H1 (cell line): ENCODE results near the gene HSPBP1. TPM values are rescaled to one million over a fixed set of nuclear protein-coding genes. Genes with fewer than 3 reads are reported as not detected.

Source experiments
- CTCF ChIA-PET: fragments of 300-600 bp; sonication (Branson Sonifier 250); formaldehyde crosslinking; loops from one replicate; lab custom pipeline; 2021; ENCODE audit not compliant: partially characterized antibody; lab: Charles Lee
- POLR2A ChIA-PET: fragments of 300-600 bp; sonication (Branson Sonifier 250); formaldehyde crosslinking; loops from one replicate; lab custom pipeline; 2021; ENCODE audit warnings: inconsistent platforms; ENCODE audit not compliant: partially characterized antibody; lab: Charles Lee
- DNase-seq, 2 experiments: peaks; one replicate each; pipeline versions ENCODE4 v3.0.0 to v3.0.0-alpha.2; 2010 to 2022; ENCODE audit warnings: low spot score in 2 of 2, low read depth in 1 of 2, mixed read lengths in 1 of 2
- FAIRE-seq: peaks from 2 replicates; lab custom pipeline; 2011; peaks lifted over from hg19 to GRCh38; lab: Jason Lieb, UNC
- H2AFZ ChIP-seq: 2 replicates; pipeline ENCODE4 v1.8.1; 2012; ENCODE audit warnings: low read length, inconsistent platforms
- H2AK5ac ChIP-seq: 2 replicates; pipeline ENCODE4 v1.6.1; 2013; ENCODE audit warnings: low read depth, low read length
- H2BK120ac ChIP-seq: replicated peaks from 2 replicates; pipeline ENCODE3; 2013; ENCODE audit warnings: low read depth, low read length, inconsistent platforms
- H2BK12ac ChIP-seq: 2 replicates; pipeline ENCODE4 v1.6.1; 2013; ENCODE audit warnings: low read depth, low read length
- H2BK15ac ChIP-seq: 2 replicates; pipeline ENCODE4 v1.6.1; 2013; ENCODE audit warnings: low read length
- H2BK20ac ChIP-seq: 2 replicates; pipeline ENCODE4 v1.6.1; 2013; ENCODE audit warnings: low read length
- H2BK5ac ChIP-seq: 2 replicates; pipeline ENCODE4 v1.6.1; 2013; ENCODE audit warnings: low read depth, low read length
- H3K14ac ChIP-seq: 2 replicates; pipeline ENCODE4 v1.6.1; 2013; ENCODE audit warnings: inconsistent platforms; ENCODE audit not compliant: insufficient read length
- H3K18ac ChIP-seq: 2 replicates; pipeline ENCODE4 v1.6.1; 2013; ENCODE audit warnings: low read length; ENCODE audit errors: extremely low read depth
- H3K23ac ChIP-seq: 2 replicates; pipeline ENCODE4 v1.6.1; 2013; ENCODE audit warnings: inconsistent platforms; ENCODE audit not compliant: insufficient read length
- H3K23me2 ChIP-seq: 2 replicates; pipeline ENCODE4 v1.6.1; 2013; ENCODE audit warnings: low read depth, low read length
- H3K27ac ChIP-seq: 2 replicates; pipeline ENCODE4 v1.6.1; 2011; ENCODE audit warnings: low read depth, low read length, inconsistent platforms
- H3K27me3 ChIP-seq, 4 experiments: replicated peaks in 1 of 4; 1 replicate in 1 of 4; 2 replicates in 3 of 4; pipeline versions ENCODE4 v1.6.1 to v1.8.1; 2011 to 2013; ENCODE audit warnings: low read length in 3 of 4, mild to moderate bottlenecking in 3 of 4, inconsistent platforms in 2 of 4, mixed read lengths in 2 of 4, moderate library complexity in 1 of 4; ENCODE audit not compliant: control insufficient read depth in 3 of 4, insufficient read depth in 3 of 4; ENCODE audit errors: extremely low read depth in 1 of 4
- H3K36me3 ChIP-seq, 4 experiments: 2 replicates each; pipeline versions ENCODE4 v1.6.1 to v1.8.1; 2011 to 2013; ENCODE audit warnings: mild to moderate bottlenecking in 4 of 4, low read length in 3 of 4, moderate library complexity in 2 of 4, control low read depth in 1 of 4, inconsistent platforms in 1 of 4; ENCODE audit not compliant: insufficient read depth in 4 of 4, control insufficient read depth in 2 of 4
- H3K4ac ChIP-seq: replicated peaks from 2 replicates; pipeline ENCODE3; 2013; ENCODE audit warnings: low read length, low read depth, mixed read lengths, inconsistent platforms; ENCODE audit not compliant: insufficient read length
- H3K4me1 ChIP-seq, 4 experiments: replicated peaks in 1 of 4; 1 replicate in 1 of 4; 2 replicates in 3 of 4; pipeline versions ENCODE4 v1.6.1 to v1.8.1; 2011 to 2013; ENCODE audit warnings: low read length in 3 of 4, inconsistent platforms in 2 of 4, mixed read lengths in 1 of 4; ENCODE audit not compliant: insufficient read depth in 4 of 4, control insufficient read depth in 3 of 4
- H3K4me2 ChIP-seq, 2 experiments: 2 replicates each; pipeline versions ENCODE4 v1.6.1 to v1.8.1; 2011 to 2013; ENCODE audit warnings: low read depth in 2 of 2, low read length in 2 of 2, control low read depth in 1 of 2, inconsistent platforms in 1 of 2, mild to moderate bottlenecking in 1 of 2; ENCODE audit not compliant: insufficient read depth in 1 of 2
- H3K4me3 ChIP-seq, 4 experiments: fragments of 200-600, 300-600 bp in 1 of 4; sonication (generic), shearing (Covaris generic), sonication (Bioruptor Twin) in 1 of 4; 2 replicates each; pipeline versions ENCODE4 v1.5.1 to v1.8.1; 2011 to 2016; ENCODE audit warnings: low read length in 4 of 4, low read depth in 3 of 4, control low read depth in 2 of 4, inconsistent platforms in 2 of 4, mild to moderate bottlenecking in 2 of 4, mixed read lengths in 1 of 4, moderate library complexity in 1 of 4; ENCODE audit not compliant: insufficient read depth in 2 of 4; ENCODE audit errors: extremely low read depth in 1 of 4
- H3K56ac ChIP-seq: replicated peaks from 2 replicates; pipeline ENCODE3; 2013; ENCODE audit warnings: low read depth, mild to moderate bottlenecking, mixed read lengths, low read length, inconsistent platforms; ENCODE audit not compliant: insufficient read length
- H3K79me1 ChIP-seq: 2 replicates; pipeline ENCODE4 v1.6.1; 2013; ENCODE audit warnings: low read depth, low read length, control low read depth
- H3K79me2 ChIP-seq, 2 experiments: 2 replicates each; pipeline versions ENCODE4 v1.6.1 to v1.8.1; 2012 to 2013; ENCODE audit warnings: low read length in 2 of 2, mild to moderate bottlenecking in 2 of 2, inconsistent platforms in 1 of 2; ENCODE audit not compliant: insufficient read depth in 2 of 2, control insufficient read depth in 1 of 2
- H3K9ac ChIP-seq, 4 experiments: replicated peaks in 1 of 4; 1 replicate in 1 of 4; 2 replicates in 3 of 4; pipeline versions ENCODE4 v1.6.1 to v1.8.1; 2011 to 2013; ENCODE audit warnings: low read depth in 3 of 4, low read length in 3 of 4, control low read depth in 2 of 4, mild to moderate bottlenecking in 2 of 4, moderate library complexity in 2 of 4, inconsistent platforms in 1 of 4; ENCODE audit errors: extremely low read depth in 1 of 4
- H3K9me3 ChIP-seq, 2 experiments: 2 replicates each; pipeline versions ENCODE4 v1.6.1 to v1.8.1; 2012 to 2013; ENCODE audit warnings: mild to moderate bottlenecking in 2 of 2, moderate library complexity in 2 of 2, control low read depth in 1 of 2, inconsistent platforms in 1 of 2, low read depth in 1 of 2, low read length in 1 of 2, mixed read lengths in 1 of 2; ENCODE audit not compliant: insufficient read depth in 2 of 2
- H4K20me1 ChIP-seq, 2 experiments: replicated peaks in 1 of 2; 2 replicates each; pipeline versions ENCODE3 to v1.8.1; 2011 to 2013; ENCODE audit warnings: inconsistent platforms in 2 of 2, low read length in 2 of 2, mild to moderate bottlenecking in 1 of 2; ENCODE audit not compliant: insufficient read depth in 2 of 2, control insufficient read depth in 1 of 2
- H4K5ac ChIP-seq: 2 replicates; pipeline ENCODE4 v1.6.1; 2013; ENCODE audit warnings: low read length, low read depth, mixed read lengths, inconsistent platforms; ENCODE audit not compliant: insufficient read length
- H4K8ac ChIP-seq: 2 replicates; pipeline ENCODE4 v1.8.0; 2013; ENCODE audit warnings: mild to moderate bottlenecking, moderate library complexity, low read length, inconsistent platforms; ENCODE audit not compliant: insufficient read depth; ENCODE audit errors: extremely low read depth
- H4K91ac ChIP-seq: replicated peaks from 2 replicates; pipeline ENCODE3; 2013; ENCODE audit warnings: low read length, mixed read lengths, inconsistent platforms; ENCODE audit not compliant: insufficient read length
- BRCA1 ChIP-seq: IDR thresholded peaks from 2 replicates; pipeline ENCODE4 v1.6.1; 2012; ENCODE audit warnings: low read depth, low read length, improper control_type of control experiment
- CHD2 ChIP-seq: IDR thresholded peaks from 2 replicates; pipeline ENCODE4 v1.6.1; 2012; ENCODE audit warnings: low read length, improper control_type of control experiment
- CTBP2 ChIP-seq: IDR thresholded peaks from 2 replicates; pipeline ENCODE4 v1.7.0; 2011; ENCODE audit warnings: borderline replicate concordance, mild to moderate bottlenecking, moderate library complexity, mixed read lengths, low read length; ENCODE audit not compliant: insufficient read depth, insufficient read length
- E2F6 ChIP-seq: IDR thresholded peaks from 2 replicates; pipeline ENCODE4 v1.6.1; 2012; ENCODE audit warnings: inconsistent platforms
- JUN ChIP-seq: IDR thresholded peaks from 2 replicates; pipeline ENCODE4 v1.6.1; 2011; ENCODE audit warnings: low read depth, mild to moderate bottlenecking, improper control_type of control experiment, low read length
- PHF8 ChIP-seq: fragments of 200-600 bp; sonication (generic); conservative IDR thresholded peaks from 2 replicates; pipeline ENCODE4 v1.7.1; 2012; ENCODE audit warnings: low read depth, mild to moderate bottlenecking, inconsistent platforms, low read length, moderate library complexity
- POU5F1 ChIP-seq: IDR thresholded peaks from 2 replicates; pipeline ENCODE4 v1.6.1; 2011; ENCODE audit warnings: low read depth, mild to moderate bottlenecking, low read length, moderate library complexity
- RNF2 ChIP-seq: fragments of 200-900, 300-1000 bp; sonication (generic); IDR thresholded peaks from 2 replicates; pipeline ENCODE4 v1.7.1; 2016; ENCODE audit warnings: borderline replicate concordance, low read depth, mild to moderate bottlenecking, antibody characterized with exemption, low read length; ENCODE audit not compliant: poor library complexity, severe bottlenecking; ENCODE audit errors: missing control alignments
- YY1 ChIP-seq: IDR thresholded peaks from 2 replicates; pipeline ENCODE4 v1.6.1; 2011; ENCODE audit warnings: low read depth, mild to moderate bottlenecking, low read length
- WGBS, 2 experiments: shearing (Covaris generic) in 1 of 2; methylation state at CpG; one replicate each; pipeline versions ENCODE4 v1.1.6 to v1.1.7; 2013 to 2015; ENCODE audit warnings: low lambda C conversion rate in 2 of 2, mixed read lengths in 2 of 2, inconsistent platforms in 1 of 2, low coverage in 1 of 2, missing lambda C conversion rate in 1 of 2; ENCODE audit not compliant: insufficient replicate concordance in 2 of 2, insufficient coverage in 1 of 2, insufficient read length in 1 of 2; ENCODE audit errors: extremely low coverage in 1 of 2, missing lambda C conversion rate in 1 of 2; 5-methylcytosine and 5-hydroxymethylcytosine counted together
- polyA plus RNA-seq, 7 experiments: library from polyadenylated mRNA; depleted of rRNA in 3 of 7; stranded (reverse) in 5 of 7; unstranded in 2 of 7; fragments of >200 nt in 5 of 7; fragments of 200-250 nt in 2 of 7; gene quantifications; 1 replicate in 5 of 7; 2 replicates in 1 of 7; 4 replicates in 1 of 7; pipeline versions ENCODE4 v1.2.1 to v1.2.3, GENCODE V29; 2011 to 2013; ENCODE audit warnings: missing spikeins in 2 of 7, mixed read lengths in 2 of 7
- total RNA-seq: library from RNA; stranded (reverse); fragmentation: NEBNext Ultra II Directional; extraction: Animal tissue kit (Norgen Biotek cat#: 25700); gene quantifications from 2 replicates; pipeline ENCODE4 v1.2.1, GENCODE V29; 2021

The HSPBP1 gene
- total and polyA plus RNA-seq, 2 of the 8 experiments (the other 6 are each of a cell fraction or from before 2014, with no cell fraction given): 63.4 to 100 TPM

GRCh38 chr19:55246462-55247451 lies 33.2 kb downstream of the HSPBP1 start:
- peak overlapping the region; percentile 55; the same call in 1 of the 2 replicates for H3K27ac ChIP-seq
- no peak overlapping the region for H4K8ac ChIP-seq
- H3K4me2 ChIP-seq: no peak overlapping the region
- no peaks in the 10 kb centered on the region for H3K27me3 ChIP-seq
- no peak overlapping the region for H3K9ac ChIP-seq
- no peaks in the 10 kb centered on the region; a peak in 1 of 7 replicates for H3K4me1 ChIP-seq
- H3K79me1 ChIP-seq: peaks cover 22% of the 10 kb centered on the region
- H2BK15ac ChIP-seq: no peak overlapping the region
- ChIA-PET CTCF (interaction anchor here (0.5 to 8.4 kb wide), 6 partner anchors 9 to 107 kb away, joined by 3 to 32 read pairs (median 3); no protein-coding TSS in a partner anchor), POLR2A (interaction anchor here (0.6 kb wide), 1 partner anchor 17 kb away, joined by 3 read pairs; no protein-coding TSS in a partner anchor)
- no peak overlapping the region for H3K4me3 ChIP-seq
- WGBS, 2 experiments: 92% methylated on average over 40 of the region's 40 CpGs; no CpG with 5 or more reads in 1 of the 2 experiments
- H4K20me1 ChIP-seq: peaks cover 17 to 38% of the 10 kb centered on the region in 2 experiments
- DNase-seq (no peak), FAIRE-seq (no peak)
- H2BK12ac ChIP-seq: 0 out of 2 replicates have a peak overlapping the region, but pooled peaks have one; percentile 75
- no peak overlapping the region for H2AK5ac ChIP-seq
- H3K9me3 ChIP-seq: no peaks in the 10 kb centered on the region
- H2AFZ ChIP-seq: no peak overlapping the region
- TF ChIP-seq BRCA1 (no peak), JUN (no peak), POU5F1 (no peak), RNF2 (no peak), E2F6 (no peak), PHF8 (no peak), CHD2 (no peak), CTBP2 (no peak), YY1 (no peak)
- no peak overlapping the region for H2BK20ac ChIP-seq
- H4K91ac ChIP-seq: peak overlapping the region; percentile 7
- peak overlapping the region; percentile 90 for H2BK5ac ChIP-seq
- peaks cover 8 to 29% (median 16%) of the 10 kb centered on the region in 4 experiments; a peak in 6 of 8 replicates for H3K36me3 ChIP-seq
- no peak overlapping the region for H4K5ac ChIP-seq
- no peak overlapping the region for H2BK120ac ChIP-seq
- H3K18ac ChIP-seq: no peak overlapping the region
- peaks cover 5 to 42% of the 10 kb centered on the region in 2 experiments; a peak in 3 of 4 replicates for H3K79me2 ChIP-seq
- H3K4ac ChIP-seq: no peak overlapping the region
- no peak overlapping the region for H3K14ac ChIP-seq
- no peaks in the 10 kb centered on the region for H3K23me2 ChIP-seq
- no peak overlapping the region for H3K56ac ChIP-seq
- H3K23ac ChIP-seq: no peak overlapping the region
